HG03139 (cell line): Measurements from ENCODE around the gene STARD7.

Experiments used
- ATAC-seq: cut with Tn5 transposase; IDR thresholded peaks from one replicate; pipeline ENCODE4 v1.9.1; 2021; ENCODE audit not compliant: unreplicated experiment

The STARD7 gene

GRCh38 chr2:96201338-96201737, 7.3 kb downstream of the STARD7 start:
- ATAC-seq = no peak

- ATAC-seq = no peak
Observed at GRCh38 chr2:96198921-96199320, 9.7 kb downstream of the STARD7 start.

GRCh38 chr2:96197546-96198255, 10.9 kb downstream of the STARD7 start:
- no peak for ATAC-seq

GRCh38 chr2:96195410-96196066, 13.1 kb downstream of the STARD7 start:
- no peak for ATAC-seq

GRCh38 chr2:96191937-96192670, 16.5 kb downstream of the STARD7 start:
- ATAC-seq = no peak

- no peak for ATAC-seq
Observed at GRCh38 chr2:96188821-96189526, 19.7 kb downstream of the STARD7 start.

- no peak for ATAC-seq
Observed at GRCh38 chr2:96186562-96186961, 22.1 kb downstream of the STARD7 start.

- no peak for ATAC-seq
Observed at GRCh38 chr2:96185516-96185915, 23.1 kb downstream of the STARD7 start.

- no peak for ATAC-seq
Observed at GRCh38 chr2:96184989-96185388, 23.6 kb downstream of the STARD7 start.

- ATAC-seq = no peak
Observed at GRCh38 chr2:96184188-96184587, 24.4 kb downstream of the STARD7 start.

- ATAC-seq = no peak
Observed at GRCh38 chr2:96181529-96181928, 27.1 kb downstream of the STARD7 start.

GRCh38 chr2:96180521-96180920, 28.1 kb downstream of the STARD7 start:
- ATAC-seq = no peak

GRCh38 chr2:96180002-96180401, 28.6 kb downstream of the STARD7 start:
- no peak for ATAC-seq

GRCh38 chr2:96176661-96177060, 32.0 kb downstream of the STARD7 start:
- no peak for ATAC-seq

- ATAC-seq = no peak
Observed at GRCh38 chr2:96175951-96176350, 32.7 kb downstream of the STARD7 start.

GRCh38 chr2:96174251-96175144, 34.1 kb downstream of the STARD7 start:
- peak; percentile 78 for ATAC-seq

GRCh38 chr2:96171831-96172230, 36.8 kb downstream of the STARD7 start:
- no peak for ATAC-seq

GRCh38 chr2:96170626-96171025, 38.0 kb downstream of the STARD7 start:
- ATAC-seq = no peak

GRCh38 chr2:96169868-96170507, 38.6 kb downstream of the STARD7 start:
- no peak for ATAC-seq
